HG03045 (cell line): ENCODE measurements around the gene IRX3.

Source experiments
- ATAC-seq: cut with Tn5 transposase; IDR thresholded peaks from one replicate; pipeline ENCODE4 v1.9.1; 2021; ENCODE audit warnings: mild to moderate bottlenecking, moderate library complexity; ENCODE audit not compliant: unreplicated experiment

IRX3 gene

DNA sequence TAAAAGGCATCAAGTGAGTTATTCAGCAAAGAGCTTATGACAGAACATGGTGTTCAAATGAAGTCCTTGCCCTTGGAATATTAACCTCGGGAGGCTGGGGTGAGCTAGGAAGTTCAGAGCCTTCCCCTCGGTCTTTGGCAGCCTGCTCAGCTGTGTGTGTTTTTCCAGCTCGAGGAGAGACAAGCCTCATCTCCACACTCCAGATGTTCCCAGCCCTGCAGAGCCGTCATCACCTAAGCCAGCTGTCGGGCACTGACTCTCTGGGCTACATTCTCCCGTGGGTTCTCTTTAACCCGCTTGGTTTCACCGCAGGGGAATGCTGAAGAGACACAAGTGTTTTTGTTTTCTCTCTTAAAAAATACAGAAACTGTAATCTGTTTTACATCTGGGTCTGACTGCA, 47.1 kb downstream of the IRX3 start:
- no peak for ATAC-seq

- no peak for ATAC-seq
Observed at GRCh38 chr16:54236773-54237172, 49.8 kb downstream of the IRX3 start.

GRCh38 chr16:54233615-54234014, 53.0 kb downstream of the IRX3 start:
- no peak for ATAC-seq
